ENCODE data around the gene TMEM214.
A peak's percentile ranks its signal among the peaks of the same experiment; 100 is the strongest.

TMEM214 gene, protein sequence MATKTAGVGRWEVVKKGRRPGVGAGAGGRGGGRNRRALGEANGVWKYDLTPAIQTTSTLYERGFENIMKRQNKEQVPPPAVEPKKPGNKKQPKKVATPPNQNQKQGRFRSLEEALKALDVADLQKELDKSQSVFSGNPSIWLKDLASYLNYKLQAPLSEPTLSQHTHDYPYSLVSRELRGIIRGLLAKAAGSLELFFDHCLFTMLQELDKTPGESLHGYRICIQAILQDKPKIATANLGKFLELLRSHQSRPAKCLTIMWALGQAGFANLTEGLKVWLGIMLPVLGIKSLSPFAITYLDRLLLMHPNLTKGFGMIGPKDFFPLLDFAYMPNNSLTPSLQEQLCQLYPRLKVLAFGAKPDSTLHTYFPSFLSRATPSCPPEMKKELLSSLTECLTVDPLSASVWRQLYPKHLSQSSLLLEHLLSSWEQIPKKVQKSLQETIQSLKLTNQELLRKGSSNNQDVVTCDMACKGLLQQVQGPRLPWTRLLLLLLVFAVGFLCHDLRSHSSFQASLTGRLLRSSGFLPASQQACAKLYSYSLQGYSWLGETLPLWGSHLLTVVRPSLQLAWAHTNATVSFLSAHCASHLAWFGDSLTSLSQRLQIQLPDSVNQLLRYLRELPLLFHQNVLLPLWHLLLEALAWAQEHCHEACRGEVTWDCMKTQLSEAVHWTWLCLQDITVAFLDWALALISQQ

DNA sequence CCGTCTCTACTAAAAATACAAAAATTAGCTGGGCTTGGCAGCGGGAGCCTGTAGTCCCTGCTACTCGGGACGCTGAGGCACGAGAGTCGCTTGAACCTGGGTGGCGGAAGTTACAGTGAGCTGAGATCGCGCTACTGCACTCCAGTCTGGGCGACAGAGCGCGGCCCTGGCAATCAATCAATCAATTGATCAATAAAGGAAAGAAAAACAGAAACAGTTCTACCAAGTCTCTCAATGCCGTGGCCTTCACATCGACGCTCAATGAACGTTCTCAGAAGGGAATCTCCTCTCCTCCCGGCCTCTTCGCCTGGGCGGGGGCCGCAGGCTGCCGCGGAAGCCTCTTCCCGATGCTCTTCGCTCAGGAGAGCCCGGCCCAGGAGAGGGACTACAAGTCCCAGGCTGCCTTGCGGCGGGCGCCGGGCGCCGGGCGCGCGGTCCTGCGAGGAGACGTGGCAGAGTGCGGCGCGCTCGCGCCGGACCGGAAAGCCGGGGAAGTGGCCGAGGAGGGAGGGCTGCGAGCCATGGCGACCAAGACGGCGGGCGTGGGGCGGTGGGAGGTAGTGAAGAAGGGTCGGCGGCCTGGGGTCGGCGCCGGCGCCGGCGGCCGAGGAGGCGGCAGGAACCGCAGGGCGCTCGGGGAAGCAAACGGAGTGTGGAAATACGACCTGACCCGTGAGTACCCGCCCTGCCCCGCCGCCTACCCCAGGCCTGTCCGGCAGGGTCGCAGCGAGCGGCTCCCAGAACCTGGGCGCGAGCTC, at the start of gene TMEM214:
TMEM214 (plus strand) TSS at position 471 of the 758 bp plus-strand sequence; CDS start at position 522, 51 bp downstream.
- peak; percentile 68 for DNase-seq

DNA sequence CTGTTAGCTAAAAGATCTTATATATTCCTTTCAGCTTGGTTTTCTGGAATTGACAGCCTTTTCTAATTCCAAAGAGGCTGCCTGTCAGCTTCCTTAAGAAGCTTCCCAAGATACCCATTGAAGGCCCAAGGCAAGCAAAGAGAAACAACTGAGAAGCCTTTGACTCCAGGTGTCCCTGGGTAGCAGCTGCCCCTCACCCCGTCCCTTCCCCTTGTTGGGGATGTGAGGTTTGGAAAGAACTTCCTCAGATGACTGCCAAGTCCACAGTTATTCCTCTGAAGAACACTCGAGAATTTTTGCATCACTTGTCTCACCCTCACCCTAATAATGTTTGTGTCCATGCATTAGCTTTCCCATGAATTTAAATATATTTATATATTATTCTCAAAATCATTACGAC, 49.0 kb upstream of the TMEM214 start:
- DNase-seq = no peak

GRCh38 chr2:26985807-26986206, 47.0 kb upstream of the TMEM214 start:
- no peak for DNase-seq

GRCh38 chr2:26986576-26986975, 46.2 kb upstream of the TMEM214 start:
- no peak for DNase-seq

GRCh38 chr2:26988058-26988860, 44.5 kb upstream of the TMEM214 start:
- DNase-seq = no peak

DNA sequence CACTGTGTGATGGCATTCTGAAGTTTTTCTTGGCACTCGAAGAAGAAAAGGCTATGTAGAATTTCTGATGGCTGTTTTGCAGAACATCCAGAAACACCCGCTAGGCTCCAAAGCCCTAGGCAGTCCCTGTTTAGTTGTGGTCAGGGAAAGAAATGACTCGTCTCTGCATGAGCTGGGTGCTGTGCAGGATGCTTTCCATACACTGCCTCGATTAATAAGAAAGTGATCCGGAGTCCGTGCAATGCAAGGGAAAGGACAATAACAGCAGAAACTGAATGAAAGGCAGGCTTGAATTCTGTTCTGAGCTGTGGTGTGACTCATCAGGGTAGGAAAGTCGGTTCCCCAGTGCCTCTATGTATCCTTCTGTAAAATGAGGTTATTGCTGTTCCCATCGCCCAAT, 43.6 kb upstream of the TMEM214 start:
- DNase-seq = no peak

- DNase-seq = no peak
Observed at GRCh38 chr2:26991717-26992116, 41.0 kb upstream of the TMEM214 start.

GRCh38 chr2:26993768-26994167, 39.0 kb upstream of the TMEM214 start:
- DNase-seq = no peak

GRCh38 chr2:26994983-26995382, 37.8 kb upstream of the TMEM214 start:
- DNase-seq = no peak

- no peak for DNase-seq
Observed at GRCh38 chr2:26997394-26997793, 35.4 kb upstream of the TMEM214 start.

GRCh38 chr2:26998323-26998722, 34.4 kb upstream of the TMEM214 start:
- no peak for DNase-seq

DNA sequence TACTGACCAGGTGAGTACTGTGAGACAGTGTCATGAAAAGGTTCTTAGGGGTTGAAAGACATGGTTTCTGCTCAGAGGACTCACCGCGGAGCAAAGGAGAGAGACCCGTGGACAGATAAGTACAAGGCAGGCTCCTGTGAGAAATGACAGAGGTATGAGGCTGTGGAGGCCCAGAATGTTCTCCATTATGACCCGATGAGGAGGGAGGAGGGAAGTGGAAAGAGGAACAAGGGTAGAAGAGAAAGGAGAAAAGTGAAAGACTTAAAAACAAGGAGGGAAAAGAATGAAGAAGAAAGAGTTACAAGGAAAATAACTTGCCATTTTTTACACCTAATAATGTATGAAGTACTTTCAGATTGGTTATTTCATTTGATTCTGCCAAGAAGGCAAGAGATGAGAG, 32.5 kb upstream of the TMEM214 start:
- DNase-seq = no peak

GRCh38 chr2:27000995-27001394, 31.8 kb upstream of the TMEM214 start:
- no peak for DNase-seq

DNA sequence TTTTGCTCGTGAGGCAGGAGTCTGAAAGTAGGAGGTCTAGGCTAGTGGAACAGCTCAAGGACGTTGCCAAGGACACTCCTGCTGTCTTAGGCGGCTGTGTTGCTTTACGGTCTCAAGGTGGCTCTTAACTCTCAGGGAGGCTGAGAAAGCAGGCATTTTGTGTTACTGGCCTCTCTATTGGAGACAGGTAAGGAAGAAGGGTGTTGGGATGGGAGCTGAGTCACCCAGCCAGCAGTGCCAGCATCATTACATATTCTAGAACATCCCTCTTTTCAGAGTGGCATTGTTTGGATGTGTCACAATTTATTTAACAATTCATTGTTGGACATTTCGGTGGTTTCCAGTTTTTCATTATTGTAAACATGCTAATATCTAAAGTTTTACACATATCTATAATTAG, 30.8 kb upstream of the TMEM214 start:
- DNase-seq = no peak

- DNase-seq = no peak
Observed at GRCh38 chr2:27003007-27003406, 29.8 kb upstream of the TMEM214 start.

GRCh38 chr2:27003857-27004256, 28.9 kb upstream of the TMEM214 start:
- DNase-seq = no peak

DNA sequence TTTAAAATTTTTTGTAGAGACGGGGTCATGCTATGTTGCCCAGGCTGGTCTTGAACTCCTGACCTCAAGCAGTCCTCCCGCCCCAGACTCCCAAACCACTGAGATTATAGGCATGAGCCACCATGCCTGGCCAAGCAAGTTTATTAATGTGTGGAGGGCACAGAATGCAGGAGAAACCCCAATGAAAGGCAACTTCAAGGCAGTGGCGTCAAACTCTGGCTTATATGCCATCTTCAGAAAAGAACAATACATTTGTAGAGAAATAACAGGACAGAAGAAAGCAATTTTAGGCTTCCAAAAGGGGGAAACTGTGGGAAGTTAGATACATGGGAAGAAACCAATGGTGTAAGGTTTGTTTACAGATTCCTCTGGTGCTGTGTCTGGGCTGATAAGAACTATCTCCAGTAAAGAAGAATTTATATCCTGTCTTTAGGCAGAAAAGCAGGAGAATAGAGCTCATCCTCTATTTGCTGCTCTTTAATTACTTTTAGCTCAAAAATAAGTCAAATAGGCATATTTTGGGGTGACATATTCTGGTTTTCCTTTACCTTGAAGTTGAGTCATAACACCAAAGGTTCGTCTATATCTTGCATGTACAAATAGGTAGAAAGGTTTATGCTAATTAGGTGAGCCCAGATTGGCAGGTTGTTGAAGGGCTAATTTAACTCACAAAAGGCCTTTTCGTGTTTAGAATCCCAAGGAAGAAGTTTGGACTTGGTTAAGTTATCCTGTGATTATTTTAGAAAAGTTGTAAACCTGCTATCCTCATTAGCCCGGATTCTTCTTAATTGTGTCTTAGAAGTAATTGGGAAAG, 26.0 kb upstream of the TMEM214 start:
- no peak for DNase-seq

- DNase-seq = no peak
Observed at GRCh38 chr2:27007416-27008374, 25.1 kb upstream of the TMEM214 start.

DNA sequence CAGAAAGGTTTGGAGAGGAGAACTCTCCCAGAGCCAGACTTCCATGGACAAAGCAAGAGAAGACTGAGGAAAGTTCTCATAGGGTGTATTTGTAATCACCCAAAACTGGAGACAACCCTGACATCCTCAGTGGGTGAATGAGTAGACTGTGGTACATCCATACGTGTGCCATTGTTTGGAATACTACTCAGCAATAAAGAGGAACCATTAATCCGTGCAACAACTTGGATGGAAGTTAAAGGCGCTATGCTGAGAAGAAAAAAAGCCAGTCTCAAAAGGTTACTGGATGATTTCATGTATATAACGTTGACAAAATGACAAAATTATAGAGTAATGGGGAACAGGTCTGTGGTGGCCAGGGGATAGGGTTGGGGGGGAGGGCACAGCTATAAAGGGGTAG, 24.1 kb upstream of the TMEM214 start:
- no peak for DNase-seq

- no peak for DNase-seq
Observed at GRCh38 chr2:27009083-27009482, 23.7 kb upstream of the TMEM214 start.

DNA sequence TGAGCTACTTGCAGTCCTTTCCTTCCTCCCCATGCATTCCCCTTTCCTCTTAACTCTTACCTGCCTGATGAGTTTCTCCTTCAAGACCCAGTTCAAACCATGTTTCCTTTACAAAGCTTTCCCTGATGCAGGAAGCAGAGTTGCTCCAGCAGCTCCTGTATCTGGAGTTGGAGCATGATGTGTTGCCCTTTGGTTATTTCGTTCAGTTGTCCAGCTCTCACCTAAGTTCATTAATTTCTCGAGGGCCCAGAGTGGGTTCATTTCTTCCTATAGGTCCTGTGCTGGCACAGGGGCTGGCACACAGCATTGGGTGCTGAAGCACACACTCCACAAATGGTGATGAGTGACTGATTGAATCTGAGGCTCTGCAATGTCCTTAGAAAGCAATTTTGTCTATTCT, 23.0 kb upstream of the TMEM214 start:
- DNase-seq = no peak

All from DMS153 (cell line).